GM19463 (cell line): ENCODE data around the gene ESPN.

Experiments used
- ATAC-seq: cut with Tn5 transposase; IDR thresholded peaks from one replicate; pipeline ENCODE4 v1.9.1; 2021; ENCODE audit warnings: mild to moderate bottlenecking, moderate library complexity; ENCODE audit not compliant: unreplicated experiment

Gene ESPN

GRCh38 chr1:6409053-6409452, 15.5 kb upstream of the ESPN start:
- no peak for ATAC-seq

GRCh38 chr1:6409733-6410132, 14.8 kb upstream of the ESPN start:
- no peak for ATAC-seq

- ATAC-seq, result no peak
These were observed 14.2 kb upstream of the ESPN start for GRCh38 chr1:6410248-6410893.

GRCh38 chr1:6412896-6413295, 11.7 kb upstream of the ESPN start:
- ATAC-seq, result no peak

- ATAC-seq, result peak; percentile 86
These were observed 10.1 kb upstream of the ESPN start for GRCh38 chr1:6414443-6414844.

GRCh38 chr1:6414881-6415626, 9.5 kb upstream of the ESPN start:
- ATAC-seq, result no peak

GRCh38 chr1:6416295-6416656, 8.3 kb upstream of the ESPN start:
- ATAC-seq, result no peak

GRCh38 chr1:6416906-6417305, 7.7 kb upstream of the ESPN start:
- ATAC-seq, result no peak

- no peak for ATAC-seq
These were observed 6.5 kb upstream of the ESPN start for GRCh38 chr1:6417961-6418667.

GRCh38 chr1:6418668-6419396, 5.7 kb upstream of the ESPN start:
- no peak for ATAC-seq

- no peak for ATAC-seq
These were observed 5.2 kb upstream of the ESPN start for GRCh38 chr1:6419397-6419803.

- no peak for ATAC-seq
These were observed 4.6 kb upstream of the ESPN start, which contains the start of gene HES2 for GRCh38 chr1:6419804-6420453. HES2 (minus strand) TSS chr1:6419919; CDS start chr1:6419820, 99 bp downstream.

GRCh38 chr1:6420454-6421042, 4.0 kb upstream of the ESPN start:
- ATAC-seq, result no peak

- ATAC-seq, result no peak
These were observed 3.3 kb upstream of the ESPN start for GRCh38 chr1:6421266-6421665.

GRCh38 chr1:6423321-6423999, 1.1 kb upstream of the ESPN start:
- ATAC-seq, result no peak

- no peak for ATAC-seq
These were observed 493 bp upstream of the ESPN start for GRCh38 chr1:6424000-6424565.

GRCh38 chr1:6425658-6426057, 1.1 kb downstream of the ESPN start:
- ATAC-seq, result no peak

GRCh38 chr1:6426277-6426971, 1.8 kb downstream of the ESPN start:
- no peak for ATAC-seq

GRCh38 chr1:6426972-6427350, 2.4 kb downstream of the ESPN start:
- no peak for ATAC-seq
